Activated CD8-positive, alpha-beta memory T cell treated with anti-CD3 and anti-CD28 coated beads, Interleukin-2, amount 50 U/mL, for 24 hours (primary cell): ENCODE data around the gene TSHZ2.

Experiments used
- DNase-seq: peaks from one replicate; pipeline ENCODE4 v3.0.0-alpha.2; 2020; ENCODE audit errors: extremely low read depth

TSHZ2 gene

GRCh38 chr20:53247468-53248103, 275.4 kb downstream of the TSHZ2 start:
- no peak for DNase-seq

GRCh38 chr20:53250456-53250855, 278.3 kb downstream of the TSHZ2 start:
- no peak for DNase-seq

DNA sequence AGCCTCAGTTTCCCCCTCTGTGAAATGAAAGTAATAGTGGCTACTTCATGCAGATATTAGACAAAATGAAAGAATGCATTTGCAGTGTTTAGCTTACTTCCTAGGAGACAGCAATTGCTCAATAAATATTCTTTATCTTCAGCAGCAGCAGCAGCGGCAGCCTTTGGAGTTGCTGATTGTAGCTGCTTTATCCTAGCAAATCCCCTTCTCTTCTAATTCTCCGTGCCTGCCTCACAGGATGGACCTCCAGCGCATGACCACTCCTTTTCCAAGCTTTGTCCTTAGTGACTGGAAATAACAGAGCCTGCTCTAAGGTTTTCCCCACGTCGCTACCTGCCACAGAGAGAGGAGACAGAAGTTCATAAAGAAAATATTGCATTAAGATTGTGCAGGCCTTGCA, 279.8 kb downstream of the TSHZ2 start:
- no peak for DNase-seq

DNA sequence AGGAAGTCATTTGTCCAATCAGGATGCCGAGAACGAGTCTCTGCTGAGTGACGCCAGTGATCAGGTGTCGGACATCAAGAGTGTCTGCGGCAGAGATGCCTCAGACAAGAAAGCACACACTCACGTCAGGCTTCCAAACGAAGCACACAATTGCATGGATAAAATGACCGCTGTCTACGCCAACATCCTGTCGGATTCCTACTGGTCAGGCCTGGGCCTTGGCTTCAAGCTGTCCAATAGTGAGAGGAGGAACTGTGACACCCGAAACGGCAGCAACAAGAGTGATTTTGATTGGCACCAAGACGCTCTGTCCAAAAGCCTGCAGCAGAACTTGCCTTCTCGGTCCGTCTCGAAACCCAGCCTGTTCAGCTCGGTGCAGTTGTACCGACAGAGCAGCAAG, 281.5 kb downstream of the TSHZ2 start:
- no peak for DNase-seq

DNA sequence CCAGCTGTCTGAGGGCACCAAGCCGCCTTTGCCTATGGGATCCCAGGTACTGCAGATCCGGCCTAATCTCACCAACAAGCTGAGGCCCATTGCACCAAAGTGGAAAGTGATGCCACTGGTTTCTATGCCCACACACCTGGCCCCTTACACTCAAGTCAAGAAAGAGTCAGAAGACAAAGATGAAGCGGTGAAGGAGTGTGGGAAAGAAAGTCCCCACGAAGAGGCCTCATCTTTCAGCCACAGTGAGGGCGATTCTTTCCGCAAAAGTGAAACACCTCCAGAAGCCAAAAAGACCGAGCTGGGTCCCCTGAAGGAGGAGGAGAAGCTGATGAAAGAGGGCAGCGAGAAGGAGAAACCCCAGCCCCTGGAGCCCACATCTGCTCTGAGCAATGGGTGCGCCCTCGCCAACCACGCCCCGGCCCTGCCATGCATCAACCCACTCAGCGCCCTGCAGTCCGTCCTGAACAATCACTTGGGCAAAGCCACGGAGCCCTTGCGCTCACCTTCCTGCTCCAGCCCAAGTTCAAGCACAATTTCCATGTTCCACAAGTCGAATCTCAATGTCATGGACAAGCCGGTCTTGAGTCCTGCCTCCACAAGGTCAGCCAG, 283.0 kb downstream of the TSHZ2 start:
- DNase-seq: no peak

DNA sequence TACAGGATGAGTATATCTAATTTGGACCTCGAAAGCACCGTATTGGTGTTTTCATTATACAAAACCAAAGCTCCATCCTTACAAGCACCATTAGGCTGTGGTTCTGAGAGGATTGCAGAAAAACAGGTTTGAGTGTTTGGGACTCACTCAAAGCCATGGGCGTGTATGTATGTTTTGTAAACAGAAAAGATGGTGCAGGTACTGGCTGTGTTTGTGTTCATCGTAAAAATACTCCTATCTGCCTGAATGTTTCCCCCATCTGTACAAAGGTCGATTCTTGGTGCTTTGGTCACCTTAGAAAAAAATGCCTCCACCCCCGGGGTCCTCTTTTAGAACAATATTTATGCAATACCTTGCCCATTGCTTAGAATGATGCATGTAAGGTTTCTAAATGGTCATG, 286.6 kb downstream of the TSHZ2 start:
- no peak for DNase-seq

GRCh38 chr20:53260168-53260567, 288.0 kb downstream of the TSHZ2 start:
- DNase-seq: no peak

- DNase-seq: no peak
Measured at GRCh38 chr20:53260591-53260990, 288.4 kb downstream of the TSHZ2 start.

DNA sequence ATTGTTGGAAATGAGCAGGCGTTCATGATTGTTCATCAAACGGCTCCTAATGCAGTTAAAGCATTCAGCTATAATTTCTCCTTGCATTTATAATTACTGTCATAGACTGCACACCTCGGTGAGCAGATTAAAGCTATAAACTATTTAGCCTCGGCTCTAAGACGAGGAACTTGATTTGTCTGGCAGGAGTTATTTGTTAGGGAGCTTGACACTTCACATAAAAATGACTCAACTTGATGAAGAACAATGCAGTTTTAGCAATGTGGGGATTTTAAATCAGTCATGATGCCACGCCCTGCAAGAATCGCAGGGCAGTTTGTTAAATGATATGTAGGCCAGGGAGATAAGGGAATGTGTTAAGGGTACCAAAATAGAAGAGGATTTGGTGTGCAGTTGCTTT, 290.2 kb downstream of the TSHZ2 start:
- no peak for DNase-seq

DNA sequence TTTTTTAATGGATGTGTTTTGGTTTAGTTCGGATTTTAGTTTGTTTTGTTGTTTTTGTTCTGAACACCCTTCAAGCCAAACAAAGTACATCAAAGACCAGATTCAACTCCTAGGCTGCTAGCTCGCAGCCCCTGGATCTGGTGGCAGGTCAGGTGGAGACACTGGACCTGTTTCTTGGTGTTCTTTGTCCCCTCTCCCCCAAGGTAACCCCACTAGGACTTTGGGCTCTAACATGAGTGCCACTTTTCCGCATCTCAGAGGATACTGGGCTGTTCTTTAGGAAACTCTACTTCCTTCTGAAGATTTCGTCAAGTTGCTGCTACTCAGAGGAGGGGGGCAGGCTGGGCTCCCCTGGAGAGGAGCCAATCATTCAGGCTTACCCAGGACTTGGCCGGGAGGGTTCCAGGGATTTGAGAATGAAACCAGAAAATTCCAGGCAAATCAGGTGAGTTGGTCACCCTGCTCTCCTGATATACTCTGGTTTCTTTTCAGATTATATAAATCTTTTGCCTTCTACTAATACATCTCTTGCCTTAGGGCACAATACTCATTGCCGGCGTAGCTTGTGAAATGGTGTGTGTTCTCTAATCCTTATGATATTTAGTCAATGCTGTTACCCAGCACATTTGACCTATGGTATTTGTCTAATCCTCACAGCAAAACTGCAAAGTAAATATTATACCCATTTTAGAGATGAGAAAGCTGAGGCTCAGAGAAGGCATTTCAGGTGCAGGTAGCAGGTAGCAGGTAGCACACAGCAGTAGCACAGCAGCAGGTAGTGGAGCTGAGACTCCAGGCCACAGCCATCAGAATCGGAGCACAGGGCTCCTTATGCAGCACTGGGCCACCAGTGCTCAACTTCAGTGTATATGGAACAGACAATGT, 291.6 kb downstream of the TSHZ2 start:
- DNase-seq: no peak

DNA sequence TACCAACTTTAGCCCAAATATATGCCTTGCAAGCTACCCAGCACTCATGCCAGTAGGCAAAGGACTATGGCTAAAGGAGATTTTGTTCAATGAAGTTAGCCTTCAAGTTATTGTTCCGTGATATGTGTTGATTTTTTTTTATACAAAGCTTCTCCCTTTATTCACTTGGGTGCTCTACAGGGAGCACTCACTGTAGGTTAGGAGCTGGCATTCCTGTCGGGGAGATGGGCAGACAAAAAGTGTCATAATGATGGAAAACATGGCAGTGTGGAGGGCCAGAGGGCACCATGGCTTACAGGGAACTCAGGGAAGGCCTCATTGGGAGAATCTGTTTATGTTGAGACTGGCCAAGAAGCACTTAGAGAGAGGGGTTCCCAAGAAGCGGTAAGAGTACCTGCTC, 292.4 kb downstream of the TSHZ2 start:
- DNase-seq: no peak

- no peak for DNase-seq
Measured at GRCh38 chr20:53265304-53265875, 293.2 kb downstream of the TSHZ2 start.

DNA sequence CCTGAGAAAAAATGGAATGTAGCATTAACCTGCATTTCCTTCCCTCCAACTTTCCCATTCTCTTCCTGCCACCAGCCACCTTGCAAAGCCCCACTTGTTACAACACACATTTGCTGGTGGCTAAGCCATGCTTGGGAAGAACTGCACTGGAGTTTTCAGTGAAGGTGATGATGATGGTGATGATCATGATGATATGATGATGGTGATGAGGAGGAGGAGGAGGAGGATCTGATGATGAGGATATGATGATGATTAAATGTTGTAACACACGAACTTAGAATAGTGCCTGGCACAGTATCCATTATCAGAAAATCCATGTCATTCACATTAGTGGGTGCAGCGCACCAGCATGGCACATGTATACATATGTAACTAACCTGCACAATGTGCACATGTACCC, 297.2 kb downstream of the TSHZ2 start:
- no peak for DNase-seq

- DNase-seq: no peak
Measured at GRCh38 chr20:53270792-53271375, 298.7 kb downstream of the TSHZ2 start.

DNA sequence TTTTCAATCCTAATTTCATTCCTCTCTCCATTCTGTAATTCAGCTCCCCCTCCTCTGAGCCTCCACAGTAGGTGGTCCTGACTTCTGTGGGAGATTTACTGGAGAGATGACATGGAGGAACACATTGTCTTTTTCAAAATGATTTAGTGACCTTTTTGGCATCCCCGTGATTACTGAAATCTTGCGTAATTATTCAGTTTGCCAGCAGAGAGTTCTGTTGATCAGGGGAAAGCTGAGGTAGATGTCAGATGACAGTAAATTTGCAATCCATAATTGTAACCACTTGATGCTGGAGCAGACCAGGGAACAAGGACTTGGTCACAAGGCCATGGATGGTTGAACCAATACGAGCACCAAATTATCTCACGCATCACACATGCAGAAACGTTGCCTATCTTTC, 302.2 kb downstream of the TSHZ2 start:
- DNase-seq: no peak

DNA sequence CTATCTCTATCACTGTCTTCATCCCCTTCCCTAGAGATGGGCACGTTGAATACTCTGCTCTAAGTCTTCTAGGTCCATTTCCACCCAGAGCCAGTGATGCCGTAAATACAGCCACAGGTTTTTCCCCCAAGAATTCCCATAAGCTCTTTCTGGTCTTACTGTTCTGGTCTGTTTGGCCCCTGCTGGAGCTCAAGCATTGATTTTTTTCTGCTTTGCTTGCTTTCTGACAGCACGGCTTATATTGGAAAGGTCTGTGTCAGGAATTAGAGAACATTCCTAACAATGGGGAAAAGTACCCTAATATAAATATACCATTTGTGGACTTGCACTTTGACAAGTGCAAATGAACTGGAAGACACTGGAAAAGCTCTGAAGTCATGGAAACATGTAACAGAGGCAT, 302.6 kb downstream of the TSHZ2 start:
- DNase-seq: no peak

GRCh38 chr20:53276143-53276542, 304.0 kb downstream of the TSHZ2 start:
- DNase-seq: no peak

GRCh38 chr20:53278555-53278954, 306.4 kb downstream of the TSHZ2 start:
- DNase-seq: no peak

DNA sequence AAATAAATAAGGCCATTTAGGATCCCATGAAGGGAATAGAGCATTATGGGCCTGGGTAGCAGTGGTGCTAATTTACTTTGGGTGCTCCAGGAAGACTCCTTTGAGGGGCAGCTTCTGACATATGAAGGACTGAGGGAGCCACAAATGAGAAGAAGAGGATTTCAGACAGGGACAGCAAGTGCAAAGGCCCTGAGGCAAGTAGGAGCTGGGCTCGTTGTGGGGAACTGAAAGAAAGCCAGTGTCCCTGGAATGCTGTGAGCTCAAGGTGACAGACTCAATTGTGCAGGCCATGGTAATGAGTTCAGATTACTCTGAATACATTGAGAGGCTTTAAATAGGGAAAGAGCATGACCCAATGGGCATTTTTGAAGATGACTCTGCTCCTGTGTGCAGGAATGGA, 307.6 kb downstream of the TSHZ2 start:
- DNase-seq: no peak

DNA sequence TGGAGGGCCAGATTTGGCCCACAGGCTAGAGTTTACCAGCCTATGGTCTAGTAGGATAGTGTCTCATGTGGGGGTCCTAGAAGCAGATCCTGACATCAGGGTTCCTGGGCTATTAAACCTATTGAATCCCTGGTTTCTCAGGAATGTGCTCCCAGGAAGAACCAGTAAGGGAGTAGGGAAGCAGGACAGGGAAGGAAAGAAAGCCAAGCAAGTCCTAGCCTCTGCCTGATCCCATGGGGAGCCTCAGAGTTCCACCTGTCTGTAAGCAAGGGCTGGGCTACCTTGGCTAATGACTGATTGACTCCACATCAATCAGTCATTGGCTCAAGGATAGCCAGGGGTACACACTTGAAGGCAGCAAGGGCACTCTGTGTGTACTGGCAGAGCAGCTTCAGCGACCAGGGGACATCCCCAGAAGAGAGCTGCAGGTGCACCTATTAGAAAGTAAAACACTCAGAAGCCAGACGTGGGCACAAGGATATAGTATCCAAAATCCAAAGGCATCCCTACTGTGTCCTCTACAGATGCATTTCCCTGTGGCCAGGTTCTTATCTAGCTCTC, 309.5 kb downstream of the TSHZ2 start:
- no peak for DNase-seq

DNA sequence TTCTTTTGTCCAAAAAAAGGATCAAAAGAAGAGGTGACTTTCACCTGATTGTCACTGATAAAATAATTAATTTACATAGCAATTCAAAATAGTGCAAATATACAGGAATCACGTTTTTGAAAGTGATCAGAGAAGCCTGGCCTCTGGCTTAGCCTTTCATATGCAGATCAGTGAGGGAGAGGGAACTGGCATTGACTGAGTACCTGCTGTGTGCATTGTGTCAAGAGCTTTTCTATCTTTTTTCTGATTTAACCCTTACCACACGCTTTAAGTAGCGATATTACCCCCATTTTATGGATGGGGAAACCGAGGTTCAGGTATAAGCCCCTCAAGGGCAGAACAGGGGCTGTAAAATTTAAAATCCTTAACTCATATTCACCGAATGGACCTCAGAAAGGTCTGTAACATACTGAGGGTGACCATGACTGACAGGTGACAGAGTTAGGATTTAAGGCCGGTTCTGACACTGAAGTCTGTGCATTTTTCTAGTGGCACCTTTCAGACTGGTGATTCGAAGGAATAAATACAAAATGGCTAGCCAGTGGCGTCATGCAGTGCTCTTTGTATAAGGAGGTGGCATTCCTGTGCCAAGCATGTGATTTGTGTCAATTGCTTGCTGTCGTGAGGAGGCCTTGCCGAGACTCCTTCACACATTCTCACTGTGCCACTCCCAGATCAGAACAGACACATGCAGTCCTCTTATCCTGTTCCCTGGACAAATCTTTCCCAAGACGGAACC, 310.2 kb downstream of the TSHZ2 start:
- DNase-seq: no peak
